HEK293T (cell line): Measurements from ENCODE around the gene RFLNA.
A peak's percentile ranks its signal among the peaks of the same experiment; 100 is the strongest.

Experiments used
- CTCF ChIA-PET: fragments of 350-600 bp; formaldehyde crosslinking; extraction: SDS; loops from one replicate; lab custom pipeline; 2021; ENCODE audit warnings: antibody characterized with exemption, inconsistent platforms; lab: Yijun Ruan, JAX
- POLR2A ChIA-PET: fragments of 350-600 bp; formaldehyde crosslinking; extraction: SDS; loops from one replicate; lab custom pipeline; 2020; ENCODE audit warnings: antibody characterized with exemption, inconsistent platforms; lab: Yijun Ruan, JAX
- DNase-seq: peaks from one replicate; pipeline ENCODE4 v3.0.0; 2012; ENCODE audit warnings: mixed read lengths; ENCODE audit errors: extremely low spot score
- ARNT ChIP-seq: fragments of 450-650 bp; IDR thresholded peaks from 2 replicates; pipeline ENCODE4 v1.6.1; 2017; ENCODE audit warnings: mild to moderate bottlenecking
- BHLHE40 ChIP-seq: fragments of 450-650 bp; IDR thresholded peaks from 2 replicates; pipeline ENCODE4 v1.6.1; 2016; ENCODE audit warnings: mild to moderate bottlenecking, moderate library complexity, borderline replicate concordance
- CTBP1 ChIP-seq: fragments of 450-650 bp; IDR thresholded peaks from 2 replicates; pipeline ENCODE4 v1.6.1; 2016; ENCODE audit warnings: borderline replicate concordance
- ELF4 ChIP-seq: fragments of 450-650 bp; IDR thresholded peaks from 2 replicates; pipeline ENCODE4 v1.6.1; 2017; ENCODE audit warnings: antibody characterized with exemption
- FOXA1 ChIP-seq: fragments of 450-650 bp; IDR thresholded peaks from 2 replicates; pipeline ENCODE4 v1.6.1; 2016; ENCODE audit warnings: mild to moderate bottlenecking
- FOXK2 ChIP-seq: fragments of 450-650 bp; IDR thresholded peaks from 2 replicates; pipeline ENCODE4 v1.6.1; 2016; ENCODE audit warnings: mild to moderate bottlenecking
- FOXM1 ChIP-seq: fragments of 450-650 bp; IDR thresholded peaks from 2 replicates; pipeline ENCODE4 v1.6.1; 2017; ENCODE audit warnings: mild to moderate bottlenecking, borderline replicate concordance
- HDGF ChIP-seq: fragments of 450-650 bp; IDR thresholded peaks from 2 replicates; pipeline ENCODE4 v1.6.1; 2017; ENCODE audit warnings: antibody characterized with exemption, borderline replicate concordance
- L3MBTL2 ChIP-seq: fragments of 450-650 bp; conservative IDR thresholded peaks from 2 replicates; pipeline ENCODE4 v1.6.1; 2016; ENCODE audit warnings: mild to moderate bottlenecking
- LEF1 ChIP-seq: fragments of 450-650 bp; IDR thresholded peaks from 2 replicates; pipeline ENCODE4 v1.6.1; 2017; ENCODE audit warnings: mild to moderate bottlenecking, borderline replicate concordance
- NFRKB ChIP-seq: fragments of 450-650 bp; IDR thresholded peaks from 2 replicates; pipeline ENCODE4 v1.6.1; 2016; ENCODE audit warnings: mild to moderate bottlenecking, moderate library complexity
- PKNOX1 ChIP-seq: fragments of 450-650 bp; IDR thresholded peaks from 2 replicates; pipeline ENCODE4 v1.6.1; 2016
- SP1 ChIP-seq: fragments of 450-650 bp; IDR thresholded peaks from 2 replicates; pipeline ENCODE4 v1.6.1; 2017
- SUZ12 ChIP-seq: fragments of 450-650 bp; IDR thresholded peaks from 2 replicates; pipeline ENCODE4 v1.6.1; 2016; ENCODE audit warnings: mild to moderate bottlenecking
- TARDBP ChIP-seq: fragments of 450-650 bp; IDR thresholded peaks from 2 replicates; pipeline ENCODE4 v1.6.1; 2016
- ZNF384 ChIP-seq: fragments of 450-650 bp; IDR thresholded peaks from 2 replicates; pipeline ENCODE4 v1.6.1; 2016

The RFLNA gene

GRCh38 chr12:124270671-124271070 is 24.2 kb upstream of the RFLNA start:
- no peak for DNase-seq
- CTCF ChIA-PET, result no interaction called here
- POLR2A ChIA-PET, result no interaction called here
- TF ChIP-seq FOXK2 (no peak), ZNF384 (no peak)

DNA sequence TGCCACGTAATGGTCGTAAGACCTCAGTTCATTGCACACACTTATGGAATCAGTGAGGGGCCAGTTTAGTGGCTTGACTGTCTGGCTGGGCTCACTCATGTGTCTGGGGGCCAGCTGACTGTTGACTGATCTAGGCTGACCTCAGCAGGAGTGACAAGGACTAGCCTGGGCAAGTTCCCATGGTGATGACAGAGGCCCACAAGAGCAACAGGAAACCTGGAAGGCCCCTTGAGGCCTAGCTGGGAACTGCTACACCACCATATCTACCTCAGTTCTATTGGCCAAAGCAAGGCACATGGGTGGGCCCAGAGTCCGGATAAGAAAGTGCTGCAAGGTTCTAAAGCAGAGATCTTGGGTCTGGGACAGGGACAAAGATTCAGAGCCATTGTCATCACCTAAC is 21.3 kb upstream of the RFLNA start:
- peak; percentile 77 for TF ChIP-seq PKNOX1
- TF ChIP-seq ELF4, result no peak
- TF ChIP-seq CTBP1, result no peak
- ChIA-PET POLR2A (no interaction called here), CTCF (interaction anchor here (0.6 to 1.1 kb wide), 4 partner anchors 10 to 16 kb away, joined by 3 to 5 read pairs (median 4); no protein-coding TSS in a partner anchor)
- peak; percentile 76 for DNase-seq

DNA sequence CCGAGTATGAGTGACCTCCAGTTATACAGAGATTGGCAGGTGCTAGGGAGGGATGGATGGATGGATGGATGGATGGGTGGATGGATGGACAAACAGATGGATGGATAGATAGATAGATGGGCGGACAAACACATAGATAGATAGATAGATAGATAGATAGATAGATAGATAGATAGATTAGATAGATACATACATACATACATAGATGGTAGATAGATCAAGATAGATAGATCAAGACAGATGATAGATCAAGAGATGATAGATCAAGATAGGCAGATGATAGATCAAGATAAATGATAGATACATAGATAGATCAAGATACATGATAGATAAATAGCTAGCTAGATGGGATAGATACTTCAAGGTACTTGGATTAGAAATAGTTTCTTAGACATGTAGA is 18.6 kb upstream of the RFLNA start:
- CTCF ChIA-PET, result no interaction called here
- POLR2A ChIA-PET, result no interaction called here
- TF ChIP-seq NFRKB (no peak), ARNT (no peak), BHLHE40 (no peak), FOXK2 (no peak), FOXM1 (no peak), SUZ12 (no peak), TARDBP (no peak), ZNF384 (no peak), HDGF (no peak), CTBP1 (no peak), FOXA1 (no peak), SP1 (no peak), ELF4 (no peak), LEF1 (no peak), PKNOX1 (no peak)
- no peak for DNase-seq

DNA sequence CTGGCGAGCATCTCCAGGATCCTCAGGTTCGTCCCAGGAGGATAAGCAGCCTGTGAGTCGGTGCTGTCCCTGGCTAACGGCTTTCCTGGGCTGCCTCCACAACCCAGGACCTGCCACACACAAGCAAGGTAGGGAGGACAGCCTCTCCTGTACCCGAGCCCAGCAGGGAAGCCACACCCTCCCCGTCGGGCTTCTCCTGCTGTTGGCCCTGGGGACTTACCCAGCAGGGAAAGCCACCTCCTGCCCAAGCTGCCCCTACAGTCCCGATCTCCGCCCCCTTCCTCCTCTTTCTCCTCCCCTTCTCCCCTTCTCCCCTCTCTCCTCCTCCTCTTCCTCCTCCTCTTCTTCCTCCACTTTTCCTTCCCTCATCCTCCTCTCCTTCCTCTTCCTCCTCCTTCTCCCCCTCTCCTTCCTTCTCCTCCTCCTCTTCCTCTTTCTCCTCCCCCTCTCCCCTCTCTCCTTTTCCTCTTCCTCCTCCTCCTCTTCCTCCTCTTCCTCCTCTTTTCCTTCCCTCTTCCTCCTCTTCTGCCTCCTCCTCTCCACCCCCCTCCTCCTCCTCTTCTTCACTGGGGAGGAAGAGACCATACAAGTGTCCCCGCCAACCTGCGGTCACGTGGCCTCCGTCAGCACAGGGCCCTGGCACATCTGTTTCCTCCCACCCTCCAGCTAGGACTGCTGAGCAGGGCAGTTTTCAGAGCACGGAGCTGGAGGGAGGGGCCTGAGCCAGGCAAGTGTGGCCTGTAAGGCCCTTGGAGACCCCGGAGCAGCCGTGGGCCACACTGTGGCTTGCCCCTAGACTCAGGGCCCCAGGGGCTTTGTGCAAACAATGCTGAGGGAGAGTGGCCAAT is 17.3 kb upstream of the RFLNA start:
- no peak for DNase-seq
- POLR2A ChIA-PET, result no interaction called here
- CTCF ChIA-PET, result no interaction called here
- TF ChIP-seq FOXK2, result no peak
- TF ChIP-seq NFRKB, result no peak
- no peak for TF ChIP-seq FOXA1
- TF ChIP-seq BHLHE40, result no peak
- TF ChIP-seq SP1, result no peak
- no peak for TF ChIP-seq HDGF
- no peak for TF ChIP-seq SUZ12
- no peak for TF ChIP-seq ARNT
- no peak for TF ChIP-seq PKNOX1
- no peak for TF ChIP-seq ZNF384
- TF ChIP-seq TARDBP, result no peak
- no peak for TF ChIP-seq LEF1
- TF ChIP-seq L3MBTL2, result no peak
- TF ChIP-seq CTBP1, result no peak
- no peak for TF ChIP-seq FOXM1

GRCh38 chr12:124278389-124279101 is 16.3 kb upstream of the RFLNA start:
- CTCF ChIA-PET, result no interaction called here
- TF ChIP-seq TARDBP, result no peak
- TF ChIP-seq ARNT, result no peak
- no peak for TF ChIP-seq NFRKB
- TF ChIP-seq L3MBTL2, result no peak
- no peak for TF ChIP-seq LEF1
- no peak for TF ChIP-seq SP1
- TF ChIP-seq CTBP1, result no peak
- TF ChIP-seq FOXM1, result no peak
- no peak for TF ChIP-seq PKNOX1
- TF ChIP-seq FOXK2, result no peak
- no peak for TF ChIP-seq ELF4
- no peak for TF ChIP-seq FOXA1
- TF ChIP-seq HDGF, result no peak
- no peak for TF ChIP-seq BHLHE40
- no peak for TF ChIP-seq ZNF384
- no peak for TF ChIP-seq SUZ12
- DNase-seq, result no peak
- POLR2A ChIA-PET, result no interaction called here
